Kidney epithelial cell (primary cell): ENCODE results near the gene FAM117A. TPM values are rescaled to one million over a fixed set of nuclear protein-coding genes. Genes with fewer than 3 reads are reported as not detected.
"Not testable (repeated sequence)": the region's sequence is repeated elsewhere in the genome, so short reads cannot be mapped to it uniquely, and the experiment has no call there.

Experiments used
- DNase-seq: peaks from one replicate; pipeline ENCODE4 v3.0.0-alpha.2; 2010; ENCODE audit warnings: low read depth
- H3K27me3 ChIP-seq: 2 replicates; pipeline ENCODE4 v1.6.0; 2011; ENCODE audit warnings: low read length; ENCODE audit not compliant: control insufficient read depth, insufficient read depth
- H3K36me3 ChIP-seq: 2 replicates; pipeline ENCODE4 v1.5.1; 2011; ENCODE audit warnings: low read length; ENCODE audit not compliant: control insufficient read depth, insufficient read depth
- H3K4me3 ChIP-seq: 2 replicates; pipeline ENCODE4 v1.5.1; 2011; ENCODE audit warnings: low read depth, mild to moderate bottlenecking, control low read depth, low read length
- CTCF ChIP-seq: IDR thresholded peaks from 2 replicates; pipeline ENCODE4 v1.5.1; 2011; ENCODE audit warnings: mild to moderate bottlenecking, moderate library complexity, low read length, control low read depth, inconsistent platforms; ENCODE audit not compliant: insufficient read depth, poor library complexity, severe bottlenecking
- total RNA-seq: library from RNA; depleted of rRNA; stranded (reverse); fragments of >200 nt; gene quantifications from 2 replicates; pipeline ENCODE4 v1.2.3, GENCODE V29; 2015

FAM117A gene
- total RNA-seq, 1 donor from 2014 or later = 10.5 TPM

- H3K27me3 ChIP-seq = no peaks in the 10 kb centered on the region
- no peak for TF ChIP-seq CTCF
- H3K36me3 ChIP-seq = no peaks in the 10 kb centered on the region
- no peak overlapping the region for H3K4me3 ChIP-seq
- no peak for DNase-seq
These were observed 2.9 kb downstream of the FAM117A start for GRCh38 chr17:49760932-49761558.

DNA sequence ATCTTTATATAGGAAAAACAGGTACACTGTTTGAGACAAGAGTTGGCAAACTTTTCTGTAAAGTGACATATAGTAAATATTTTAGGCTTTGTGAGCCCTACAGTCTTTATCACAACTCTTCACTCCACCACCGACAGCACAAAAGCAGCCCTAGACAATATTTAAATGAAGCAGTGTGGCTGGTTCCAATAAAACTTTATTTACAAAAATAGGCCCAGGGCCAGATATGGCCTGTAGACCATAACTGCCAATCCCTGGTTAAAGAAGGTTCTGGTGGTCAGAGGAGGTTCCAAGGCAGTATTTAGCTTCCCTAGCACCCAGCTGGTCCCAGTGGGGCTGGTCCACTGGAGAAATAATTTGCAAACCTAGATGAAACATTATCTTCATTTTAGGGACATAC lies 3.6 kb downstream of the FAM117A start:
- Histone ChIP-seq H3K27me3 (no peaks in the 10 kb centered on the region), H3K4me3 (no peak overlapping the region), H3K36me3 (no peaks in the 10 kb centered on the region)
- DNase-seq = no peak
- TF ChIP-seq CTCF = no peak

- Histone ChIP-seq H3K4me3 (no peak overlapping the region), H3K27me3 (no peaks in the 10 kb centered on the region), H3K36me3 (no peaks in the 10 kb centered on the region)
- no peak for TF ChIP-seq CTCF
- DNase-seq = no peak
These were observed 4.7 kb downstream of the FAM117A start for GRCh38 chr17:49759203-49759602.

- DNase-seq = not testable (repeated sequence)
These were observed 5.4 kb downstream of the FAM117A start for GRCh38 chr17:49758464-49759010.

DNA sequence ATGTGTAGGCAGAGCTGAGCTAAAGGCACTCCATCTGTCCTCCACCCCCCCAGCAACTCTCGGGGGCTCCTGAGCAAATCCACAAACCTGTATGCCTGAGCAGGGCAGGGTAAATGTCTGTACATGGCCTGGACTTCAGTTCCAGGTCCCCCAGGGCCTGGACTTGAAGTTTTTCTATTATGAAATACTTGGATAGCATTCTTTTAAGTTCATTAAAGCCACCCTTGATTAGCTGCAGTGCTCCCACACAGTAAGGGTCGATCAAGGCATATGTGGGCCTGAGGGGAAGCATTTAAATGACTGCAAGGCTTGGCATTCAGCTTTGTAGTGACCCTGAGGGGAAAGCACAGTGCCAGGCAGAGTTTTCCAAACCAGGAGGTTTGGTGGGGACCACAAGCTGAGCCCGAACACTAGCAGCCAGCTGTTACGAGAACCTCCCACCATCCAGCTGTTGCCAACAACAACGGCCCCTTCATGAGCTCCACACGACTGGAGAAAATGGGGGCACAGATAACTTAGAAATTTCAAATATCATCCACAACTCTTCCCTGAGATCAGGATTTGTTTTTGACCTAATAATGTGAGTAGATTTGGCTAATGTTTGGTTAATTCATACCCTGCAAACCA lies 6.7 kb downstream of the FAM117A start:
- DNase-seq = no peak
- TF ChIP-seq CTCF = no peak
- Histone ChIP-seq H3K27me3 (no peaks in the 10 kb centered on the region), H3K36me3 (no peaks in the 10 kb centered on the region), H3K4me3 (no peak overlapping the region)

More at GRCh38 chr17:49758464-49759010, 5.4 kb downstream of the FAM117A start:
- not testable (repeated sequence) for H3K27me3 ChIP-seq, H3K36me3 ChIP-seq, H3K4me3 ChIP-seq

GRCh38 chr17:49756323-49757150 lies 7.4 kb downstream of the FAM117A start:
- TF ChIP-seq CTCF = no peak

More at GRCh38 chr17:49756323-49757150, 7.4 kb downstream of the FAM117A start:
- no peaks in the 10 kb centered on the region for H3K36me3 ChIP-seq
- no peaks in the 10 kb centered on the region for H3K27me3 ChIP-seq
- DNase-seq = no peak
- no peak overlapping the region for H3K4me3 ChIP-seq
